Fibroblast of skin of back (primary cell): Measurements from ENCODE around the gene OR2M7. TPM values are rescaled to one million over a fixed set of nuclear protein-coding genes. Genes with fewer than 3 reads are reported as not detected.
"Not testable (repeated sequence)": the region's sequence is repeated elsewhere in the genome, so short reads cannot be mapped to it uniquely, and the experiment has no call there.

Source experiments
- DNase-seq: peaks from one replicate; pipeline ENCODE4 v3.0.0-alpha.2; 2013
- polyA plus RNA-seq, 2 experiments: library from polyadenylated mRNA; unstranded; fragments of 120-200 nt; gene quantifications; one replicate each; pipeline ENCODE4 v1.2.1, GENCODE V29; 2013; ENCODE audit not compliant: insufficient read length in 2 of 2

Gene OR2M7
- not detected for polyA plus RNA-seq (2013, experiment 1 of 2; ENCODE audit: insufficient read length)
- not detected for polyA plus RNA-seq (2013, experiment 2 of 2; ENCODE audit: insufficient read length)

GRCh38 chr1:248324468-248324867 is at the start of gene OR2M7:
TSS of gene OR2M7 (minus strand) at chr1:248324568. CDS start at chr1:248324568, 0 bp downstream.
- DNase-seq: no peak

GRCh38 chr1:248373761-248374160 is 49.4 kb upstream of the OR2M7 start:
- DNase-seq: no peak

GRCh38 chr1:248372394-248372793 is 48.0 kb upstream of the OR2M7 start:
- DNase-seq: no peak

GRCh38 chr1:248366609-248367008 is 42.2 kb upstream of the OR2M7 start:
- DNase-seq: no peak

- no peak for DNase-seq
Measured at GRCh38 chr1:248361121-248361715, 36.9 kb upstream of the OR2M7 start, which contains the start of gene OR2T4. TSS of gene OR2T4 (plus strand) at chr1:248361665. CDS start at chr1:248361665, 0 bp downstream.

GRCh38 chr1:248359415-248359814 is 35.0 kb upstream of the OR2M7 start:
- no peak for DNase-seq

GRCh38 chr1:248348475-248348874 is 24.1 kb upstream of the OR2M7 start, which contains the start of gene OR14C36:
TSS of gene OR14C36 (plus strand) at chr1:248348775. CDS start at chr1:248348775, 0 bp downstream.
- no peak for DNase-seq

- no peak for DNase-seq
Measured at GRCh38 chr1:248343451-248343850, 19.1 kb upstream of the OR2M7 start.

- DNase-seq: no peak
Measured at GRCh38 chr1:248316796-248317195, 7.6 kb downstream of the OR2M7 start.

GRCh38 chr1:248306740-248307139 is 17.6 kb downstream of the OR2M7 start:
- not testable (repeated sequence) for DNase-seq

GRCh38 chr1:248306103-248306502 is 18.3 kb downstream of the OR2M7 start:
- no peak for DNase-seq

- DNase-seq: not testable (repeated sequence)
Measured at GRCh38 chr1:248305672-248306071, 18.7 kb downstream of the OR2M7 start.

GRCh38 chr1:248303324-248303723 is 21.0 kb downstream of the OR2M7 start, which contains the start of gene OR2T12:
TSS of gene OR2T12 (minus strand) at chr1:248303424. CDS start at chr1:248295578, 7,846 bp downstream.
- no peak for DNase-seq

- DNase-seq: no peak
Measured at GRCh38 chr1:248288391-248288790, 36.0 kb downstream of the OR2M7 start.

- DNase-seq: no peak
Measured at GRCh38 chr1:248277876-248278275, 46.5 kb downstream of the OR2M7 start, which contains the start of gene OR2T33. TSS of gene OR2T33 (minus strand) at chr1:248277976. CDS start at chr1:248273814, 4,162 bp downstream.
